ENCODE results near the gene VAT1L.
"Not testable (repeated sequence)": the region's sequence is repeated elsewhere in the genome, so short reads cannot be mapped to it uniquely, and the experiment has no call there.

Gene VAT1L

GRCh38 chr16:77955127-77955526, 166.8 kb downstream of the VAT1L start:
- no peak for DNase-seq (ENCODE audit: low spot score)

- DNase-seq (ENCODE audit: low spot score), result no peak
These were observed 167.9 kb downstream of the VAT1L start for GRCh38 chr16:77956231-77956630.

DNA sequence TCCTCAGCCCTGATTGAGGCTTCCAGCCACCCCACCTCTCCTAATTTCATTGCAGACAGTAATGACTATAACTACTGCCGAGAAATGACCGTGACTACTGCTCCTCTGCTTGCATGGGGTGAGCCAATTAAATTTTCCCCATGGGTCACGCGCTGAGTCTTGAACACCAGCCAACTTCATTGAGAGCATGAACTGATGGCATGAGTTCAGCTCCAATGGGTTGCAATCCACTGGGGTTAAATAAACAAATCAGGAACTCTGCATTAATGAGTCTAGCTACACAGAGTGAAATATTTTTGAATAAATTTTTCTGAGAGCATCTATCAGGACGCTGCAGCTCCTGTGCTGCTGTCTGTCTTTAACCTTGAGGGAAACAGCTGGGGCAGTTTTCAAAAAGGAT, 172.4 kb downstream of the VAT1L start:
- DNase-seq (ENCODE audit: low spot score), result no peak

DNA sequence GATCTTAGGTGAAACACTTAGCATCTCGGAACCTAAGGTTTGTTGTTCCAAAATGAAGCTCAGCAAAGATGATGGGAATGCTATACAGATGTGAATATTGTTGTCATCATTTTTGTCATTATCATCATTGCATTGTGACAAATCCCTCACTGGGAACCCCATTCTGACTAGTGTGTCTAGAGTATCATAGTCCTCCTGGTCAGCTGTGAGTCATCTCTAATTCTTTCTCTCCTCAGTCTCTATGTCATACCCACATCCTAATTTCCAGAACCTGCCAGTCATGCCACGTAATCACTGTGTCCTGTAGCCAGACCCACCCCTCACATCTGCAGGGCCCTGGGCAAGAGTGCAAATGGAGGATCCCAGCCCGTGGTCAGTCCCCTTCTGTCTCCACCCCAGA, 173.4 kb downstream of the VAT1L start:
- no peak for DNase-seq (ENCODE audit: low spot score)

GRCh38 chr16:77962689-77963088, 174.3 kb downstream of the VAT1L start:
- no peak for DNase-seq (ENCODE audit: low spot score)

- no peak for DNase-seq (ENCODE audit: low spot score)
These were observed 175.1 kb downstream of the VAT1L start for GRCh38 chr16:77963185-77964044.

- DNase-seq (ENCODE audit: low spot score), result no peak
These were observed 177.0 kb downstream of the VAT1L start for GRCh38 chr16:77965346-77965745.

GRCh38 chr16:77967054-77967904, 178.9 kb downstream of the VAT1L start:
- no peak for DNase-seq (ENCODE audit: low spot score)

GRCh38 chr16:77969861-77970260, 181.5 kb downstream of the VAT1L start:
- no peak for DNase-seq (ENCODE audit: low spot score)

DNA sequence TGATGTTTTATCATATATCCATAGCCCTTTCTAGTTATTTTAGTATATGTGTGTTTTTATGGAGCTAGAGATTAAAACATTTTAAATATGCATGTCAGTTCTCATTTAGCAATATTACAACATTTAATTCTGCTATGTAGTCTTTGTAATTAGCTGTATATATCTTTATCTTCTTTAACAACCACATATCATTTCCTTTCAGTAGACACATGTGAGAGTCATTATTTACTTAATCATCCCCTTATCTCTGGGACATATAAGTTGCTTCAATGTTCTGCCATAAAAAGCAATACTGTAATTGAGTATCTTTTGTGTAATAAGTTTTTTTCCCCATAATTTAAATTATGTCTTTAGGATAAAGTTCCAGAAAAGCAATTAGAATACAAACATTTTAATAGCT, 182.0 kb downstream of the VAT1L start:
- DNase-seq (ENCODE audit: low spot score), result no peak

DNA sequence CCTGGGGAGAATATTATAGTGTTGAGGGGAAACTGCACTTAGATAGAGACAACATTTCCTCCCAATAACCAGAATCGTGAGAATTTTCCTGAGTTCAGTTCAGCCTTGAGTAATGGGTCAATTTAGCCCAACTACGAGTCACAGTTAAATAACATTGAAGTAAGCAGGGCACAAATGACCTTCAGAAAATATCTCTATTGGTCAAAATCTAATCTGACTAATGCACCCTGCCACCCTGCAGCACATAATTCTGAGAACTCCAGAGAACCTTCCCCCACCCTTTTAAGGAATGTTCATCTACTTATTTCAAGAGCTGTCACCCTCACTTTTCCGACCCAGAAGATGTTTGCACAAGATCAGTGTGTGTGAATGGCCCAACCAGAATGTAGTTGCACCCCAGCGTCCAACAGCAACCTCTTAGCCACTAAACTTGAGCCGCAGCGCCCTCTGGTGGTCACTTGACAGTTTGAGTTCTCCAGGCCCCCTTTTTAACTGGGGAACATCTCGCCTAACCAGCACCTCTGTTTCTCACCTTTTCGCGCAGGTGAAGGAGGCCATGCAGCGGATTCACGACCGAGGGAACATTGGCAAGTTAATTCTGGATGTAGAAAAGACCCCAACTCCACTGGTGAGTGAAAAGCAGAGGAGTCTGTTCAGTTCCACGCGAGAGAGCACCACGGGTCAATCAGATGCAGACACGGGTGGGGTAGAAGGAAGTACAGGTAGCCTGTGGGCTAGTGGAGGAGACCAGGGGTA, 183.1 kb downstream of the VAT1L start:
- peak; percentile 83 for DNase-seq (ENCODE audit: low spot score)

DNA sequence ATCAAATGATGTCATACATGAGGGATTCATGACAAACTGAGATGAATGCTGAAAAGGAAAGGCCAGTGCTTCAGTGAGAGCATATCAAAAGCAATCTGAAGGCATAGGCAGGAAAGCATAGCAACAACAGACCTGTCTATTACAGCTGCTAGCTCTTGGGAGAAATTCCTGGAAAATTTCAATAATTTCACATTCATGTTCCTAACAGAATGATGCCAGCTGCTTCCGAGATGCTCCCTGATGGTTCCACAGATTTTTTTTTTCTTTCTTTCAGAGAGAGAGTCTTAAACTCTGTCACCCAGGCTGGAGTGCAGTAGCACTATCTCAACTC, 183.7 kb downstream of the VAT1L start:
- DNase-seq (ENCODE audit: low spot score), result no peak

GRCh38 chr16:77974883-77975282, 186.5 kb downstream of the VAT1L start:
- no peak for DNase-seq (ENCODE audit: low spot score)

- DNase-seq (ENCODE audit: low spot score), result no peak
These were observed 187.6 kb downstream of the VAT1L start for GRCh38 chr16:77975942-77976341.

DNA sequence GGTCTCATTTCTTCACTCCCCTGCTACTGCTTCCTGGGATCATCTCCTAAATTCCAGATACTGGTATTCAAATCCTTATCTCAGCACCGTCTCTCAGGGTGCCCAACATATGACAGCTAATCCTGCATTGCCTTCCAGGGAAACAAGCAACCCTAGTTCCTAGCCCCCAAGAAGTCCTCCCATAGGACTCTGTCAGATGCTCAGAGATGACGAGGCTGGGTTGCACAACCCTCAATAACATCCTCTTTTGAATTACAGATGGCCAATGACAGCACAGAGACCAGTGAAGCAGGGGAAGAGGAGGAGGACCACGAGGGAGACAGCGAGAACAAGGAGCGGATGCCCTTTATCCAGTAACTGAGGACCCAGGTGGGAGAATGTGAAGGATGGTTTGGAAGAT, 189.0 kb downstream of the VAT1L start:
- no peak for DNase-seq (ENCODE audit: low spot score)

DNA sequence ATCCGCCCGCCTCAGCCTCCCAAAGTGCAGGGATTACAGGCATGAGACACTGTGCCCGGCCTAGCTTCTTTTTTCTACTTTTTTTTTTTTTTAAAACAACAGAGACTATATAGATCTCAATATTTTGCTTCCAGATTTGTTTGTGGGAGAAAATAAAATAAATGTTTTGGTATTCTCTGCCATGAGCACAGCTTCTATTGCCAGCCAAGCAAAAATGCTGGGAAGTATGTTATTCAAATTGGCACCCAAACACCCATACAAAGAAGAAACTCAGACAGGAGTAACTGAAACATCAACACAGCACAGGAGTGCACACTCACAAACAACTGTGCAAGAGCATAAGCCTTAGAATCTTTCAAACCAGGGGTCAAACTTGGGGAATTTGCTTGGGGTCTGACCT, 196.7 kb downstream of the VAT1L start:
- DNase-seq (ENCODE audit: low spot score), result no peak

GRCh38 chr16:77986011-77986740, 197.8 kb downstream of the VAT1L start:
- no peak for DNase-seq (ENCODE audit: low spot score)

- no peak for DNase-seq (ENCODE audit: low spot score)
These were observed 199.4 kb downstream of the VAT1L start for GRCh38 chr16:77987810-77988209.

DNA sequence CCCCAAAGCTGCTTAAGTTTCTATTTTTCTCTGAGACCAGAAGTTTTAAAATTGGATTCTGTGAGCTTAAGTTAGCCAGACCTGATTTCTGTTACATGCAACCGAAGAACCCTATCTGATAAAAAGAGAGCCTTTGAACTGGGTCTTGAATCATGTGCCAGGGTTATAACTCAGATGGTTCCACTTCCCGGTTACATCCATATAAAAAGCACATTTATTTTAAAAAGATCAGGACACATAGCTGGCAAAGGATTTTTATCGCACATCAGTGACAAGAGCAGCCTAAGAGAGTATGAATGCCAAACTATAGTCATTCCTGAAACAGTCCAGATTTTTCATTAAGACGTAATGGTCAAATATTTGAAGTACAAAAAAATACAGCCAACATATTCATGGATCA, 201.5 kb downstream of the VAT1L start:
- DNase-seq (ENCODE audit: low spot score), result no peak

- DNase-seq (ENCODE audit: low spot score), result no peak
These were observed 203.3 kb downstream of the VAT1L start for GRCh38 chr16:77991701-77992100.

GRCh38 chr16:77992381-77992780, 204.0 kb downstream of the VAT1L start:
- not testable (repeated sequence) for DNase-seq (ENCODE audit: low spot score)
